GM13976 (cell line): ENCODE measurements around the gene CAMSAP1.
A peak's percentile ranks its signal among the peaks of the same experiment; 100 is the strongest.

Source experiments
- DNase-seq: peaks from one replicate; pipeline ENCODE4 v3.0.0; 2012; ENCODE audit warnings: low spot score
- in situ Hi-C: fragments of 300-500 bp; cut with MboI; formaldehyde crosslinking; loops from one replicate; pipeline ENCODE4 v1.12.0; 2022; ENCODE audit warnings: low sequenced_read_pairs, mixed read lengths, inconsistent platforms; ENCODE audit not compliant: unreplicated experiment
- TF ChIP-seq, protein P1 (sequence below): IDR thresholded peaks from 2 replicates; pipeline ENCODE4 v1.5.1; 2012; ENCODE audit warnings: borderline replicate concordance, mild to moderate bottlenecking; ENCODE audit not compliant: insufficient read depth; ENCODE audit errors: extremely low read depth, missing control alignments, control extremely low read depth

CAMSAP1 gene

GRCh38 chr9:135877791-135878527 is 29.4 kb downstream of the CAMSAP1 start:
- DNase-seq = no peak
- TF ChIP-seq, protein P1, sequence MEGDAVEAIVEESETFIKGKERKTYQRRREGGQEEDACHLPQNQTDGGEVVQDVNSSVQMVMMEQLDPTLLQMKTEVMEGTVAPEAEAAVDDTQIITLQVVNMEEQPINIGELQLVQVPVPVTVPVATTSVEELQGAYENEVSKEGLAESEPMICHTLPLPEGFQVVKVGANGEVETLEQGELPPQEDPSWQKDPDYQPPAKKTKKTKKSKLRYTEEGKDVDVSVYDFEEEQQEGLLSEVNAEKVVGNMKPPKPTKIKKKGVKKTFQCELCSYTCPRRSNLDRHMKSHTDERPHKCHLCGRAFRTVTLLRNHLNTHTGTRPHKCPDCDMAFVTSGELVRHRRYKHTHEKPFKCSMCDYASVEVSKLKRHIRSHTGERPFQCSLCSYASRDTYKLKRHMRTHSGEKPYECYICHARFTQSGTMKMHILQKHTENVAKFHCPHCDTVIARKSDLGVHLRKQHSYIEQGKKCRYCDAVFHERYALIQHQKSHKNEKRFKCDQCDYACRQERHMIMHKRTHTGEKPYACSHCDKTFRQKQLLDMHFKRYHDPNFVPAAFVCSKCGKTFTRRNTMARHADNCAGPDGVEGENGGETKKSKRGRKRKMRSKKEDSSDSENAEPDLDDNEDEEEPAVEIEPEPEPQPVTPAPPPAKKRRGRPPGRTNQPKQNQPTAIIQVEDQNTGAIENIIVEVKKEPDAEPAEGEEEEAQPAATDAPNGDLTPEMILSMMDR = no peak
- in situ Hi-C loops = no loop called here

DNA sequence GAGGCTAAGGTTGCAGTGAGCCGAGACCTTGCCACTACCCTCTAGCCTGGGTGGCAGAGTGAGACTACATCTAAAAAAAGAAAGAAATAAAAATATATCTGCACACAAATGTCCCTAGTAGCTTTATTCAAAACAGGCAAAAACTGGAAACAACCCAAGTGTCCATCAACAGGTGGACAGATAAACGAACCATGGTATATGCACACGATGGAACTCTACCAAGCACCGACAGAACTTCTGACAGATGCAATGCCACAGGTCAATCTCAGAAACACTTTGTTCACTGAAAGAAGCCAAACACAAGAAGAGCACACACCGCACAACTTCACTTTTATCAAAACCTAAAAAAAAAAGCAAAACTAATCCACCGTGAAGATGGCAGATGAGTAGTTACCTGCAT is 30.4 kb downstream of the CAMSAP1 start:
- in situ Hi-C loops = no loop called here
- TF ChIP-seq, protein P1 = no peak
- DNase-seq = no peak

- no peak for DNase-seq
- TF ChIP-seq, protein P1 = no peak
- in situ Hi-C loops = no loop called here
Measured at GRCh38 chr9:135874859-135875258, 32.5 kb downstream of the CAMSAP1 start.

- TF ChIP-seq, protein P1 = no peak
- in situ Hi-C loops = no loop called here
- DNase-seq = no peak
Measured at GRCh38 chr9:135869909-135870308, 37.4 kb downstream of the CAMSAP1 start.

DNA sequence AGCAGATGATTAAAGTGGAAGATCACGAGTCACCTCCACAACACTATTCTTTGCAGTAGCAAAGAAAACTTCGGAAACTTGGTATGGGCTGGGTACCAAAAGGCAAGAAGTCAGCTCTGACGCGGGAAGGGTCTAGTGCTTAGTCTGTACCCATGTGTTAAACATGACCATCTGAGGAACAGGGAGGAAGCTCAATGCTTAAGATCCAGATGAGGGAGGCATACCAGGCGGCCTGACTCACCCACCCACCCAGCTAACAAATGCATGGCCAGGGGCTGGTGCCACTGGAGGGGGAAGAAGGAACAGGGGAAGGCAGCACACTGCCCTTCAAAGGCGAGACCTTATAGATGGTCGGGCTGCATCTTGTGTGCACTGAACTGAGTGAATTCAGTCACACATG is 41.8 kb downstream of the CAMSAP1 start:
- TF ChIP-seq, protein P1 = no peak
- in situ Hi-C loops = no loop called here
- DNase-seq = no peak

GRCh38 chr9:135864447-135865049 is 42.8 kb downstream of the CAMSAP1 start:
- in situ Hi-C loops = no loop called here
- TF ChIP-seq, protein P1 = peak; percentile 76
- peak; percentile 81 for DNase-seq
